Heart left ventricle (tissue), 16 donors: ENCODE results near the gene PRX. TPM values are rescaled to one million over a fixed set of nuclear protein-coding genes. Genes with fewer than 3 reads are reported as not detected.
"Not testable (repeated sequence)": the region's sequence is repeated elsewhere in the genome, so short reads cannot be mapped to it uniquely, and the experiment has no call there.

Source experiments
- ATAC-seq, 4 donors: fragments of 200-7000 bp; cut with Tn5 transposase; one replicate each; pipeline ENCODE4 v1.9.1; 2020 to 2022; ENCODE audit warnings: moderate library complexity in 4 of 4, mild to moderate bottlenecking in 3 of 4, moderate number of reproducible peaks in 1 of 4
- DNase-seq, 5 donors: peaks; one replicate each; pipeline ENCODE4 v3.0.0-alpha.2; 2020
- H3K27ac ChIP-seq, 12 donors: fragments of 200-600 bp; sonication (generic) in 4 of 12; one replicate each; pipeline versions ENCODE4 v1.5.0 to v1.8.0; 2016 to 2022; ENCODE audit warnings: mild to moderate bottlenecking in 2 of 12
- H3K27me3 ChIP-seq, 9 donors: fragments of 200-600 bp; sonication (generic) in 2 of 9; one replicate each; pipeline versions ENCODE4 v1.5.1 to v1.8.0; 2016 to 2022; ENCODE audit warnings: mild to moderate bottlenecking in 3 of 9
- H3K36me3 ChIP-seq, 9 donors: fragments of 200-600 bp; sonication (generic) in 2 of 9; one replicate each; pipeline versions ENCODE4 v1.5.0 to v1.8.0; 2018 to 2022; ENCODE audit warnings: mild to moderate bottlenecking in 2 of 9
- H3K4me1 ChIP-seq, 12 donors: fragments of 200-600 bp; sonication (generic) in 4 of 12; one replicate each; pipeline versions ENCODE4 v1.5.0 to v1.8.0; 2016 to 2022; ENCODE audit warnings: mild to moderate bottlenecking in 3 of 12
- H3K4me3 ChIP-seq, 12 donors: fragments of 200-600 bp; sonication (generic) in 4 of 12; one replicate each; pipeline versions ENCODE4 v1.5.0 to v1.8.0; 2017 to 2022; ENCODE audit warnings: mild to moderate bottlenecking in 9 of 12, moderate library complexity in 4 of 12
- H3K9me3 ChIP-seq, 12 donors: fragments of 200-600 bp; sonication (generic) in 4 of 12; one replicate each; pipeline versions ENCODE4 v1.5.0 to v1.8.0; 2016 to 2022; ENCODE audit warnings: mild to moderate bottlenecking in 1 of 12
- CTCF ChIP-seq, 12 donors: fragments of 200-600 bp; sonication (generic) in 4 of 12; IDR thresholded peaks; one replicate each; pipeline versions ENCODE4 v1.5.0 to v1.8.0; 2018 to 2022; ENCODE audit warnings: antibody characterized with exemption in 12 of 12, mild to moderate bottlenecking in 5 of 12
- POLR2A ChIP-seq, 2 donors: fragments of 450-650 bp; IDR thresholded peaks; one replicate each; pipeline ENCODE4 v1.6.1; 2017; ENCODE audit warnings: antibody characterized with exemption in 2 of 2, mild to moderate bottlenecking in 2 of 2, moderate library complexity in 2 of 2
- WGBS, 4 donors: extraction: QIAGEN DNeasy Blood & Tissue Kit in 2 of 4; methylation state at CpG; one replicate each; pipeline versions ENCODE4 v1.1.5 to v1.1.7; 2013 to 2018; 5-methylcytosine and 5-hydroxymethylcytosine counted together
- intact Hi-C, 10 donors: fragments of 100-400 bp; cut with DNase I; formaldehyde crosslinking; loops; one replicate each; pipeline versions ENCODE4 v1.11.1 to v1.14.2; 2022
- polyA plus RNA-seq, 2 donors: library from polyadenylated mRNA; stranded (reverse); fragments of 200-250 nt; gene quantifications; one replicate each; pipeline ENCODE4 v1.2.3, GENCODE V29; 2013
- total RNA-seq, 9 donors: library from RNA; depleted of rRNA in 2 of 9; stranded (reverse); fragments of >200 nt in 2 of 9; fragmentation: NEBNext Ultra II Directional in 3 of 9; extraction: Animal tissue kit (Norgen Biotek cat#: 25700) in 3 of 9; gene quantifications; one replicate each; pipeline versions ENCODE4 v1.1.0 to v1.2.4, GENCODE V29; 2016 to 2023
- donor health status: ischemic (EF 13 %, LVEDD 7.1; RV severe dilation, severe dysfunction).
- donor health status: healthy with polysubstance abuse.
- donor health status: DM: no; HTN: yes; CAD: no.
- donor health status: DM: no; HTN: no; CAD: no.
- donor health status: ischemic (EF 25% LVEDD 6.9; RV normal size, moderate dysfunction).
- donor health status: ischemic (EF 25% LVEDD 5.7; RV mildly dilated, moderate dysfunction).
- donor health status: healthy.
- donor health status: DM: yes; HTN: yes; CAD: no.
- donor health status: ischemic (EF 35%, LVEDD 5.7; RV mildly dilated, moderate dysfunction).
- donor health status: nonischemic (EF 11% LVEDD 7.7; RV severe dilation, severe dysfunction).
- donor health status: DM: yes; HTN: yes; CAD: no.
- donor health status: PGD.
- donor health status: ischemic (EF 29% LVEDD 5.4; RV normal size, mild dysfunction).
- donor health status: nonischemic (EF 23%, LVEDD 6.1; RV moderate dilation, normal function).

PRX gene
- total and polyA plus RNA-seq, 11 donors, result 2.5 to 4.6 (median 3.1) TPM

- no peak overlapping the region for H3K27ac ChIP-seq
- peaks cover 0 to 25% (median 0%) of the 10 kb centered on the region in 12 donors for H3K4me1 ChIP-seq
- H3K4me3 ChIP-seq, result no peak overlapping the region
- no peak for DNase-seq
- no peaks in the 10 kb centered on the region for H3K9me3 ChIP-seq
- WGBS, 4 donors, result 97 to 99% (median 97%) methylated on average over 3 of the region's 3 CpGs
- TF ChIP-seq CTCF (IDR thresholded peaks at IDR 0.05) (no peak), POLR2A (IDR thresholded peaks at IDR 0.05) (no peak)
- no peaks in the 10 kb centered on the region for H3K27me3 ChIP-seq
- intact Hi-C loops, result no loop called here
- peaks cover 0 to 39% (median 23%) of the 10 kb centered on the region in 9 donors for H3K36me3 ChIP-seq
- no peak for ATAC-seq
These were observed 45.4 kb upstream of the PRX start for GRCh38 chr19:40458597-40458974.

GRCh38 chr19:40457953-40458596 lies 44.9 kb upstream of the PRX start:
- DNase-seq, result no peak
- WGBS, 4 donors, result 87 to 92% (median 89%) methylated on average over 9 to 27 of the region's 27 CpGs

GRCh38 chr19:40457048-40457447 lies 43.9 kb upstream of the PRX start:
- Histone ChIP-seq H3K9me3 (no peaks in the 10 kb centered on the region), H3K27me3 (no peaks in the 10 kb centered on the region), H3K4me3 (no peak overlapping the region), H3K36me3 (peaks cover 0 to 47% (median 24%) of the 10 kb centered on the region in 9 donors), H3K4me1 (peaks cover 0 to 15% (median 0%) of the 10 kb centered on the region in 12 donors), H3K27ac (no peak overlapping the region)
- 82 to 96% (median 92%) methylated on average over 5 of the region's 5 CpGs for WGBS, 4 donors
- no peak for ATAC-seq
- intact Hi-C loops, result no loop called here
- no peak for TF ChIP-seq CTCF (IDR thresholded peaks at IDR 0.05)
- TF ChIP-seq POLR2A (IDR thresholded peaks at IDR 0.05), result no peak
- DNase-seq, result no peak

More at GRCh38 chr19:40457953-40458596, 44.9 kb upstream of the PRX start:
- no peak overlapping the region for H3K4me3 ChIP-seq
- H3K27ac ChIP-seq, result no peak overlapping the region
- H3K36me3 ChIP-seq, result peaks cover 0 to 43% (median 24%) of the 10 kb centered on the region in 9 donors
- H3K9me3 ChIP-seq, result no peaks in the 10 kb centered on the region
- no peak for ATAC-seq
- intact Hi-C loops, result no loop called here
- peaks cover 0 to 23% (median 0%) of the 10 kb centered on the region in 12 donors for H3K4me1 ChIP-seq
- TF ChIP-seq CTCF (IDR thresholded peaks at IDR 0.05), result no peak
- no peak for TF ChIP-seq POLR2A (IDR thresholded peaks at IDR 0.05)
- no peaks in the 10 kb centered on the region for H3K27me3 ChIP-seq

DNA sequence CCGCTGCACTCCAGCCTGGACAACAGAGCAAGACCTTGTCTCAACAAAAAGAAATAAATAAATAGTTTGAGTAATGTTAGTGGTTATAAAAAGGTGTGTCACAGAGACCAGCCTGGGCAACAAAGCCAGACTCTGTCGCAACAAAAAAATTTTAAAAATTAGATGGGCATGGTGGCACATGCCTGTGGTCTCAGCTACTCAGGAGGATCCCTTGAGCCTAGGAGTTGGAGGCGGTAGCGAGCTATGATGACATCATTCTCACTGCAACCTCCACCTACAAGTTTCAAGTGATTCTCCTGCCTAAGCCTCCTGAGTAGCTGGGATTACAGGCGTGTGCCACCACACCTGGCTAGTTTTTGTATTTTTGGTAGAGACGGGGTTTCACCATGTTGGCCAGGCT lies 40.8 kb upstream of the PRX start:
- H3K4me1 ChIP-seq, H3K4me3 ChIP-seq, H3K27ac ChIP-seq, ATAC-seq, H3K27me3 ChIP-seq, H3K9me3 ChIP-seq, DNase-seq, intact Hi-C loops: not testable (repeated sequence)
- 94 to 99% (median 96%) methylated on average over 6 of the region's 6 CpGs for WGBS, 4 donors
- H3K36me3 ChIP-seq, result peaks cover 0 to 60% (median 35%) of the 10 kb centered on the region in 9 donors
